SK-N-SH (cell line): Measurements from ENCODE around the gene CLCNKB.

Experiments
- EZH2phosphoT487 ChIP-seq: fragments of 200-600 bp; sonication (generic); IDR thresholded peaks from 2 replicates; pipeline ENCODE4 v1.6.1; 2017; ENCODE audit warnings: low read depth, mixed run types, mild to moderate bottlenecking, antibody characterized with exemption, moderate library complexity, borderline replicate concordance
- POLR2AphosphoS5 ChIP-seq: IDR thresholded peaks from 2 replicates; pipeline ENCODE4 v1.6.1; 2012; ENCODE audit warnings: low read depth, low read length
- RFX5 ChIP-seq: IDR thresholded peaks from 2 replicates; pipeline ENCODE4 v1.6.1; 2012; ENCODE audit warnings: mild to moderate bottlenecking, improper control_type of control experiment, low read length
- SIN3A ChIP-seq: IDR thresholded peaks from 2 replicates; pipeline ENCODE4 v1.6.1; 2012; ENCODE audit warnings: low read depth, mild to moderate bottlenecking, low read length, moderate library complexity, borderline replicate concordance
- TAF1 ChIP-seq: IDR thresholded peaks from 2 replicates; pipeline ENCODE4 v1.6.1; 2012; ENCODE audit warnings: low read depth, mild to moderate bottlenecking, low read length, moderate library complexity, borderline replicate concordance
- TF ChIP-seq, protein P1 (sequence below): fragments of 200-600 bp; sonication (generic); IDR thresholded peaks from 2 replicates; pipeline ENCODE4 v1.6.1; 2017; ENCODE audit warnings: antibody characterized with exemption, mild to moderate bottlenecking, moderate library complexity

DNA sequence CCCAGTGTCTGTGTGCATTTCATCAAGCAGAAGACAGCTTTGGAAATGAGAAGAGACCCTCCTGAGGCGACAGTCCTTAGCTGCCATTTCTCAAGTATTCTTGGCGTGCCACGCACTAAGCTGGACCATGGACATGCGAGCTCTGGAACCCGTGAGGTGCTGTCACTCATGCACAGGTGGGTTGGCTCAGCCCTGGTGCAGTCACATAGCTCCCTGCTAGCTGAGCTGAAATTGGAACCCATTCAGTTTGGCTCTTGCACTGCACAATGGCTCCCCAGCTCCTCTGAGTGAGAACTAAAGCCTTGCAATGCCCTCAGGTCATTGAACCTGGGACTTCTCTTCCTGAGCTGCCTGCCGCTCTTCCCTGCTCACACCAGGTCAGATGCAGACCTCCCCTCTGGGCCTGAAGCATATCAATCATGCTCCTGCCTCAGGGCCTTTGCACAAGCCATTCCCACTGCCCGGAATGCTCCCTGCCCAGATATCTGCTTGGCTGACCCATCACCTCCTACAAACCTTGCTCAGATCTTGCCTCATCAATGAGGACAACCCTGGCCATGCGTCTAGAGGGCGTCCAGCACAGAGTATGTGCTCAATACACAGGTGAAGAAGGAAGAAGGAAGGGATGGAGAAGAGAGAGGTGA, 45.8 kb upstream of the CLCNKB start:
- TF ChIP-seq RFX5 (no peak), EZH2phosphoT487 (no peak), TAF1 (no peak), POLR2AphosphoS5 (no peak), SIN3A (no peak)
- TF ChIP-seq, protein P1, sequence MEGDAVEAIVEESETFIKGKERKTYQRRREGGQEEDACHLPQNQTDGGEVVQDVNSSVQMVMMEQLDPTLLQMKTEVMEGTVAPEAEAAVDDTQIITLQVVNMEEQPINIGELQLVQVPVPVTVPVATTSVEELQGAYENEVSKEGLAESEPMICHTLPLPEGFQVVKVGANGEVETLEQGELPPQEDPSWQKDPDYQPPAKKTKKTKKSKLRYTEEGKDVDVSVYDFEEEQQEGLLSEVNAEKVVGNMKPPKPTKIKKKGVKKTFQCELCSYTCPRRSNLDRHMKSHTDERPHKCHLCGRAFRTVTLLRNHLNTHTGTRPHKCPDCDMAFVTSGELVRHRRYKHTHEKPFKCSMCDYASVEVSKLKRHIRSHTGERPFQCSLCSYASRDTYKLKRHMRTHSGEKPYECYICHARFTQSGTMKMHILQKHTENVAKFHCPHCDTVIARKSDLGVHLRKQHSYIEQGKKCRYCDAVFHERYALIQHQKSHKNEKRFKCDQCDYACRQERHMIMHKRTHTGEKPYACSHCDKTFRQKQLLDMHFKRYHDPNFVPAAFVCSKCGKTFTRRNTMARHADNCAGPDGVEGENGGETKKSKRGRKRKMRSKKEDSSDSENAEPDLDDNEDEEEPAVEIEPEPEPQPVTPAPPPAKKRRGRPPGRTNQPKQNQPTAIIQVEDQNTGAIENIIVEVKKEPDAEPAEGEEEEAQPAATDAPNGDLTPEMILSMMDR: no peak
